H1 (cell line): ENCODE data around the gene SLC9A2. TPM values are rescaled to one million over a fixed set of nuclear protein-coding genes. Genes with fewer than 3 reads are reported as not detected.

Experiments used
- CTCF ChIA-PET: fragments of 300-600 bp; sonication (Branson Sonifier 250); formaldehyde crosslinking; loops from one replicate; lab custom pipeline; 2021; ENCODE audit not compliant: partially characterized antibody; lab: Charles Lee
- POLR2A ChIA-PET: fragments of 300-600 bp; sonication (Branson Sonifier 250); formaldehyde crosslinking; loops from one replicate; lab custom pipeline; 2021; ENCODE audit warnings: inconsistent platforms; ENCODE audit not compliant: partially characterized antibody; lab: Charles Lee
- DNase-seq, 2 experiments: peaks; one replicate each; pipeline versions ENCODE4 v3.0.0 to v3.0.0-alpha.2; 2010 to 2022; ENCODE audit warnings: low spot score in 2 of 2, low read depth in 1 of 2, mixed read lengths in 1 of 2
- FAIRE-seq: peaks from 2 replicates; lab custom pipeline; 2011; peaks lifted over from hg19 to GRCh38; lab: Jason Lieb, UNC
- H2AFZ ChIP-seq: 2 replicates; pipeline ENCODE4 v1.8.1; 2012; ENCODE audit warnings: low read length, inconsistent platforms
- H2AK5ac ChIP-seq: 2 replicates; pipeline ENCODE4 v1.6.1; 2013; ENCODE audit warnings: low read depth, low read length
- H2BK120ac ChIP-seq: replicated peaks from 2 replicates; pipeline ENCODE3; 2013; ENCODE audit warnings: low read depth, low read length, inconsistent platforms
- H2BK12ac ChIP-seq: 2 replicates; pipeline ENCODE4 v1.6.1; 2013; ENCODE audit warnings: low read depth, low read length
- H2BK15ac ChIP-seq: 2 replicates; pipeline ENCODE4 v1.6.1; 2013; ENCODE audit warnings: low read length
- H2BK20ac ChIP-seq: 2 replicates; pipeline ENCODE4 v1.6.1; 2013; ENCODE audit warnings: low read length
- H2BK5ac ChIP-seq: 2 replicates; pipeline ENCODE4 v1.6.1; 2013; ENCODE audit warnings: low read depth, low read length
- H3K14ac ChIP-seq: 2 replicates; pipeline ENCODE4 v1.6.1; 2013; ENCODE audit warnings: inconsistent platforms; ENCODE audit not compliant: insufficient read length
- H3K18ac ChIP-seq: 2 replicates; pipeline ENCODE4 v1.6.1; 2013; ENCODE audit warnings: low read length; ENCODE audit errors: extremely low read depth
- H3K23ac ChIP-seq: 2 replicates; pipeline ENCODE4 v1.6.1; 2013; ENCODE audit warnings: inconsistent platforms; ENCODE audit not compliant: insufficient read length
- H3K23me2 ChIP-seq: 2 replicates; pipeline ENCODE4 v1.6.1; 2013; ENCODE audit warnings: low read depth, low read length
- H3K27ac ChIP-seq: 2 replicates; pipeline ENCODE4 v1.6.1; 2011; ENCODE audit warnings: low read depth, low read length, inconsistent platforms
- H3K27me3 ChIP-seq, 4 experiments: replicated peaks in 1 of 4; 1 replicate in 1 of 4; 2 replicates in 3 of 4; pipeline versions ENCODE4 v1.6.1 to v1.8.1; 2011 to 2013; ENCODE audit warnings: low read length in 3 of 4, mild to moderate bottlenecking in 3 of 4, inconsistent platforms in 2 of 4, mixed read lengths in 2 of 4, moderate library complexity in 1 of 4; ENCODE audit not compliant: control insufficient read depth in 3 of 4, insufficient read depth in 3 of 4; ENCODE audit errors: extremely low read depth in 1 of 4
- H3K36me3 ChIP-seq, 4 experiments: 2 replicates each; pipeline versions ENCODE4 v1.6.1 to v1.8.1; 2011 to 2013; ENCODE audit warnings: mild to moderate bottlenecking in 4 of 4, low read length in 3 of 4, moderate library complexity in 2 of 4, control low read depth in 1 of 4, inconsistent platforms in 1 of 4; ENCODE audit not compliant: insufficient read depth in 4 of 4, control insufficient read depth in 2 of 4
- H3K4ac ChIP-seq: replicated peaks from 2 replicates; pipeline ENCODE3; 2013; ENCODE audit warnings: low read length, low read depth, mixed read lengths, inconsistent platforms; ENCODE audit not compliant: insufficient read length
- H3K4me1 ChIP-seq, 4 experiments: replicated peaks in 1 of 4; 1 replicate in 1 of 4; 2 replicates in 3 of 4; pipeline versions ENCODE4 v1.6.1 to v1.8.1; 2011 to 2013; ENCODE audit warnings: low read length in 3 of 4, inconsistent platforms in 2 of 4, mixed read lengths in 1 of 4; ENCODE audit not compliant: insufficient read depth in 4 of 4, control insufficient read depth in 3 of 4
- H3K4me2 ChIP-seq, 2 experiments: 2 replicates each; pipeline versions ENCODE4 v1.6.1 to v1.8.1; 2011 to 2013; ENCODE audit warnings: low read depth in 2 of 2, low read length in 2 of 2, control low read depth in 1 of 2, inconsistent platforms in 1 of 2, mild to moderate bottlenecking in 1 of 2; ENCODE audit not compliant: insufficient read depth in 1 of 2
- H3K4me3 ChIP-seq, 4 experiments: fragments of 200-600, 300-600 bp in 1 of 4; sonication (generic), shearing (Covaris generic), sonication (Bioruptor Twin) in 1 of 4; 2 replicates each; pipeline versions ENCODE4 v1.5.1 to v1.8.1; 2011 to 2016; ENCODE audit warnings: low read length in 4 of 4, low read depth in 3 of 4, control low read depth in 2 of 4, inconsistent platforms in 2 of 4, mild to moderate bottlenecking in 2 of 4, mixed read lengths in 1 of 4, moderate library complexity in 1 of 4; ENCODE audit not compliant: insufficient read depth in 2 of 4; ENCODE audit errors: extremely low read depth in 1 of 4
- H3K56ac ChIP-seq: replicated peaks from 2 replicates; pipeline ENCODE3; 2013; ENCODE audit warnings: low read depth, mild to moderate bottlenecking, mixed read lengths, low read length, inconsistent platforms; ENCODE audit not compliant: insufficient read length
- H3K79me1 ChIP-seq: 2 replicates; pipeline ENCODE4 v1.6.1; 2013; ENCODE audit warnings: low read depth, low read length, control low read depth
- H3K79me2 ChIP-seq, 2 experiments: 2 replicates each; pipeline versions ENCODE4 v1.6.1 to v1.8.1; 2012 to 2013; ENCODE audit warnings: low read length in 2 of 2, mild to moderate bottlenecking in 2 of 2, inconsistent platforms in 1 of 2; ENCODE audit not compliant: insufficient read depth in 2 of 2, control insufficient read depth in 1 of 2
- H3K9ac ChIP-seq, 4 experiments: replicated peaks in 1 of 4; 1 replicate in 1 of 4; 2 replicates in 3 of 4; pipeline versions ENCODE4 v1.6.1 to v1.8.1; 2011 to 2013; ENCODE audit warnings: low read depth in 3 of 4, low read length in 3 of 4, control low read depth in 2 of 4, mild to moderate bottlenecking in 2 of 4, moderate library complexity in 2 of 4, inconsistent platforms in 1 of 4; ENCODE audit errors: extremely low read depth in 1 of 4
- H3K9me3 ChIP-seq, 2 experiments: 2 replicates each; pipeline versions ENCODE4 v1.6.1 to v1.8.1; 2012 to 2013; ENCODE audit warnings: mild to moderate bottlenecking in 2 of 2, moderate library complexity in 2 of 2, control low read depth in 1 of 2, inconsistent platforms in 1 of 2, low read depth in 1 of 2, low read length in 1 of 2, mixed read lengths in 1 of 2; ENCODE audit not compliant: insufficient read depth in 2 of 2
- H4K20me1 ChIP-seq, 2 experiments: replicated peaks in 1 of 2; 2 replicates each; pipeline versions ENCODE3 to v1.8.1; 2011 to 2013; ENCODE audit warnings: inconsistent platforms in 2 of 2, low read length in 2 of 2, mild to moderate bottlenecking in 1 of 2; ENCODE audit not compliant: insufficient read depth in 2 of 2, control insufficient read depth in 1 of 2
- H4K5ac ChIP-seq: 2 replicates; pipeline ENCODE4 v1.6.1; 2013; ENCODE audit warnings: low read length, low read depth, mixed read lengths, inconsistent platforms; ENCODE audit not compliant: insufficient read length
- H4K8ac ChIP-seq: 2 replicates; pipeline ENCODE4 v1.8.0; 2013; ENCODE audit warnings: mild to moderate bottlenecking, moderate library complexity, low read length, inconsistent platforms; ENCODE audit not compliant: insufficient read depth; ENCODE audit errors: extremely low read depth
- H4K91ac ChIP-seq: replicated peaks from 2 replicates; pipeline ENCODE3; 2013; ENCODE audit warnings: low read length, mixed read lengths, inconsistent platforms; ENCODE audit not compliant: insufficient read length
- ASH2L ChIP-seq: fragments of 200-600, 300-600 bp; sonication (generic); IDR thresholded peaks from one replicate; pipeline ENCODE4 v1.7.1; 2017; ENCODE audit warnings: low read length
- ATF3 ChIP-seq: IDR thresholded peaks from 2 replicates; pipeline ENCODE4 v1.6.1; 2011; ENCODE audit warnings: low read depth, mild to moderate bottlenecking, low read length; ENCODE audit not compliant: insufficient read depth
- CBX8 ChIP-seq: fragments of 300-800, 300-1000 bp; sonication (generic); IDR thresholded peaks from 2 replicates; pipeline ENCODE4 v1.7.1; 2016; ENCODE audit warnings: low read depth, low read length, borderline replicate concordance
- CEBPB ChIP-seq: IDR thresholded peaks from 2 replicates; pipeline ENCODE4 v1.6.1; 2012; ENCODE audit warnings: low read depth, low read length
- CTBP2 ChIP-seq: IDR thresholded peaks from 2 replicates; pipeline ENCODE4 v1.7.0; 2011; ENCODE audit warnings: borderline replicate concordance, mild to moderate bottlenecking, moderate library complexity, mixed read lengths, low read length; ENCODE audit not compliant: insufficient read depth, insufficient read length
- EP300 ChIP-seq, 2 experiments: IDR thresholded peaks; 1 replicate in 1 of 2; 2 replicates in 1 of 2; pipeline ENCODE4 v1.6.1; 2011 to 2012; ENCODE audit warnings: low read depth in 2 of 2, low read length in 2 of 2, mild to moderate bottlenecking in 2 of 2, borderline replicate concordance in 1 of 2, inconsistent platforms in 1 of 2, moderate library complexity in 1 of 2
- EZH2 ChIP-seq: fragments of 200-600 bp; sonication (generic); IDR thresholded peaks from 2 replicates; pipeline ENCODE4 v1.7.1; 2012; ENCODE audit warnings: low read depth, mild to moderate bottlenecking, moderate library complexity, low read length, inconsistent platforms; ENCODE audit not compliant: severe bottlenecking
- GTF2F1 ChIP-seq: IDR thresholded peaks from 2 replicates; pipeline ENCODE4 v1.6.1; 2012; ENCODE audit warnings: low read depth, low read length, improper control_type of control experiment, borderline replicate concordance
- RBBP5 ChIP-seq: IDR thresholded peaks from 2 replicates; pipeline ENCODE4 v1.7.1; 2012; ENCODE audit warnings: low read depth, mild to moderate bottlenecking, inconsistent platforms, low read length, moderate library complexity, borderline replicate concordance
- RNF2 ChIP-seq: fragments of 200-900, 300-1000 bp; sonication (generic); IDR thresholded peaks from 2 replicates; pipeline ENCODE4 v1.7.1; 2016; ENCODE audit warnings: borderline replicate concordance, low read depth, mild to moderate bottlenecking, antibody characterized with exemption, low read length; ENCODE audit not compliant: poor library complexity, severe bottlenecking; ENCODE audit errors: missing control alignments
- SIX5 ChIP-seq: IDR thresholded peaks from 2 replicates; pipeline ENCODE4 v1.6.1; 2011; ENCODE audit warnings: mild to moderate bottlenecking, low read depth, low read length
- SP1 ChIP-seq: IDR thresholded peaks from 2 replicates; pipeline ENCODE4 v1.6.1; 2011; ENCODE audit warnings: low read depth, low read length
- SP2 ChIP-seq: IDR thresholded peaks from 2 replicates; pipeline ENCODE4 v1.6.1; 2012; ENCODE audit warnings: mild to moderate bottlenecking, low read length, inconsistent platforms
- YY1 ChIP-seq: IDR thresholded peaks from 2 replicates; pipeline ENCODE4 v1.6.1; 2011; ENCODE audit warnings: low read depth, mild to moderate bottlenecking, low read length
- WGBS, 2 experiments: shearing (Covaris generic) in 1 of 2; methylation state at CpG; one replicate each; pipeline versions ENCODE4 v1.1.6 to v1.1.7; 2013 to 2015; ENCODE audit warnings: low lambda C conversion rate in 2 of 2, mixed read lengths in 2 of 2, inconsistent platforms in 1 of 2, low coverage in 1 of 2, missing lambda C conversion rate in 1 of 2; ENCODE audit not compliant: insufficient replicate concordance in 2 of 2, insufficient coverage in 1 of 2, insufficient read length in 1 of 2; ENCODE audit errors: extremely low coverage in 1 of 2, missing lambda C conversion rate in 1 of 2; 5-methylcytosine and 5-hydroxymethylcytosine counted together
- polyA plus RNA-seq, 7 experiments: library from polyadenylated mRNA; depleted of rRNA in 3 of 7; stranded (reverse) in 5 of 7; unstranded in 2 of 7; fragments of >200 nt in 5 of 7; fragments of 200-250 nt in 2 of 7; gene quantifications; 1 replicate in 5 of 7; 2 replicates in 1 of 7; 4 replicates in 1 of 7; pipeline versions ENCODE4 v1.2.1 to v1.2.3, GENCODE V29; 2011 to 2013; ENCODE audit warnings: missing spikeins in 2 of 7, mixed read lengths in 2 of 7
- total RNA-seq: library from RNA; stranded (reverse); fragmentation: NEBNext Ultra II Directional; extraction: Animal tissue kit (Norgen Biotek cat#: 25700); gene quantifications from 2 replicates; pipeline ENCODE4 v1.2.1, GENCODE V29; 2021

Gene SLC9A2
- total and polyA plus RNA-seq, 2 of the 8 experiments (the other 6 are each of a cell fraction or from before 2014, with no cell fraction given) = 0.06 to 0.13 TPM

GRCh38 chr2:102748107-102748506, 128.8 kb downstream of the SLC9A2 start:
- Histone ChIP-seq H3K79me1 (no peaks in the 10 kb centered on the region), H4K5ac (no peak overlapping the region), H3K23ac (no peak overlapping the region), H3K23me2 (no peaks in the 10 kb centered on the region), H2BK15ac (no peak overlapping the region), H2AK5ac (no peak overlapping the region), H3K56ac (no peak overlapping the region), H4K91ac (no peak overlapping the region), H3K14ac (no peak overlapping the region), H3K4ac (no peak overlapping the region), H3K4me2 (no peak overlapping the region), H2BK12ac (no peak overlapping the region), H3K36me3 (no peaks in the 10 kb centered on the region), H3K9me3 (no peaks in the 10 kb centered on the region), H3K4me3 (no peak overlapping the region), H3K18ac (no peak overlapping the region), H4K20me1 (no peaks in the 10 kb centered on the region), H2BK120ac (no peak overlapping the region), H3K27ac (no peak overlapping the region), H2BK5ac (no peak overlapping the region), H3K4me1 (no peaks in the 10 kb centered on the region), H3K79me2 (no peaks in the 10 kb centered on the region), H2BK20ac (no peak overlapping the region), H4K8ac (no peak overlapping the region), H3K9ac (no peak overlapping the region), H3K27me3 (no peaks in the 10 kb centered on the region), H2AFZ (no peak overlapping the region)
- FAIRE-seq = no peak
- POLR2A ChIA-PET = interaction anchor here (0.8 kb wide), 1 partner anchor 12 kb away, joined by 3 read pairs; no protein-coding TSS in a partner anchor
- no peak for TF ChIP-seq GTF2F1
- TF ChIP-seq EZH2 = no peak
- TF ChIP-seq SP2 = no peak
- TF ChIP-seq ATF3 = no peak
- TF ChIP-seq RNF2 = no peak
- TF ChIP-seq CBX8 = no peak
- TF ChIP-seq EP300 (IDR thresholded peaks at IDR 0.05; ENCODE audit: borderline replicate concordance in 1 of 2, low read depth in 2 of 2, low read length in 2 of 2) = no peak
- no peak for TF ChIP-seq RBBP5
- TF ChIP-seq CTBP2 = no peak
- no peak for TF ChIP-seq CEBPB
- no peak for TF ChIP-seq YY1
- TF ChIP-seq SP1 = no peak
- TF ChIP-seq ASH2L = no peak
- TF ChIP-seq SIX5 = no peak
- WGBS, 2 experiments = 92% methylated on average over 4 of the region's 4 CpGs; no CpG with 5 or more reads in 1 of the 2 experiments
- CTCF ChIA-PET = interaction anchor here (0.8 to 1.7 kb wide), 2 partner anchors 13 to 14 kb away, joined by 3 to 5 read pairs; no protein-coding TSS in a partner anchor
- DNase-seq = no peak
